ENCODE measurements around the gene ETS1.

The ETS1 gene

DNA sequence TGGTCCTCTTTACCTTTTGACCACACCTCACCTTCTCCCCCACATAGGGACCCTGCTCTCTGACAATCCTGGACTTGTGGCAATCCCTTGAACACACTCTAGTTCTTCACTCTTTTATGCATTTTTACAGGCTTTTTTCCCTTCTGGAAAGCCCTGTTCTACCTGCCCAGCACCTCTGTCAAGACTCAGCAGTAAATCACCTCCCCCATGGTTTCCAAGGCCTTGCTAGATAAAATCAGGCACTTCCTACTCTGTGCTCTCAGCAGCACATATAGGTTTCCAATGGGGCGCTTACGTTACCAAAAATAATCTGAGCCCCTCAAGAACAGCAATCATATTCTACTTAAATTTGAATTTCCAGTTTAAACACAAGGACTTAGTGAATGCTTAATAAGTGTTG, 53.9 kb downstream of the ETS1 start:
- DNase-seq, result no peak

DNA sequence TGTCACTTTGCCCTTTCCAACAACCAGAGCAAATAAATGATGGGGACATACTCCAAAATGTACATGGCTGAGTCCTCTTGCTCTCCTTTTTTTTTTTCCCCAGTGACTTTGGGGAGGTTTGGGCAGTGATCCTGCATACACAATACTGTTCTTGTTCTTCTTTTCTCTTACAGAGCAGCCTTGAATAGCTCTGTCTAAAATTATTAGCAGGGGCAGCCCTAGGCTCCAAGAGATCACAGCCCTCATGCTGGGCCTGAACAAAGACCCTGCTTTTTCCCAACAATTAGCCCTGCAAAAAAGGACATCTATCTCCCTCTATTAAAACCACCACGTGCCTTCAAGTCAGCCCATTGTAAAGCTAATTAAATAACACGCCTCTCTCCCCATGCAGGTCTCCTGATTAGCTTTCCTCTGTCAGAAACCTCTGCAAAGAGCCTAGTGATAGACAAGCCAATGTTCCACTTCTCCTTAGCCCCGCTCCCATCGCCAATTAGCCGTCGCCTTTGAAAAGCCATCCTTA, 54.7 kb downstream of the ETS1 start:
- DNase-seq, result peak; percentile 50 to 74

DNA sequence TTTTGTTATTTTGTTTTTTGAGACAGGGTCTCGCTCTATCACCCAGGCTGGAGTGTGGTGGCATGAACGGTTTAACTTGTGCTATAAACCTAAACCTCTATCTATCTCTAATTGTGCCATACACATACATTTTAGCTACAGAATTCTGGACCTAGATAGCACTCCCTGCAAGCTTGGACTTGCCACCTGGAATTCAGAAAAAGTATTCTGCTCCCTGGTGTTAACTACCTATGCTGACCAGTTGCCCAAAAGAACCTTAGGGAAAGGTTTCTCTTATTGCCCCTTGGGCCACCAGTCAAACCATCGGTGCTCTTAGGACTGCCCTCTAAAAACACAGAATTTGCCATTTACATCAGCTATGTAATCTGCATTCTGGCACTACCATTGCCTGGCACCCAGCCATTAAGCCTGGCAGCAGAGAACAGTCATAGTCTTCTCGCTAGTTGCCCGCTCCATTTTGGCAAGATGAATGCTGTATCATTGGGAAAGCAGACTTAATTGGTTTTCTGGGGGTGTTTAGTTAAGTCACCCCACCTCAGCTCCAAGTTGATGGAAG, 55.3 kb downstream of the ETS1 start:
- peak; percentile 34 to 70 for DNase-seq

DNA sequence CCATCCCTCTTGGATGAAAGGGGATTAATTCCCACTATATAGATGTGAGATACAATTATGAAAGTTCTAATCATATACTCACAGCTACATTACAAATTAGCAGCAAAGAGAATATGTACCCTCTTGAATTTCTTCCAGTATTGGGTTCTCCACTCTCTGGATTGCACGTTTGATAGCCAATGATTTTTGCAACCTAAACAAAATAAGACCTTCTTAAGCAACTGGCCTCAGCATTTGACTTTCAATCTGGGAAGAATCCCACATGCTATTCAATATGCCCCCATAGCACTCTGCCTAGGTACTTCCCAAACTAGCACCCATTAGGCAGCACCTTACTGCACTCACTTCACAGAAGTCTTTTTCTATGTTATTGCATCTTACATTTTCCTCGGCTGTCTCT, 55.8 kb downstream of the ETS1 start:
- DNase-seq, result no peak

DNA sequence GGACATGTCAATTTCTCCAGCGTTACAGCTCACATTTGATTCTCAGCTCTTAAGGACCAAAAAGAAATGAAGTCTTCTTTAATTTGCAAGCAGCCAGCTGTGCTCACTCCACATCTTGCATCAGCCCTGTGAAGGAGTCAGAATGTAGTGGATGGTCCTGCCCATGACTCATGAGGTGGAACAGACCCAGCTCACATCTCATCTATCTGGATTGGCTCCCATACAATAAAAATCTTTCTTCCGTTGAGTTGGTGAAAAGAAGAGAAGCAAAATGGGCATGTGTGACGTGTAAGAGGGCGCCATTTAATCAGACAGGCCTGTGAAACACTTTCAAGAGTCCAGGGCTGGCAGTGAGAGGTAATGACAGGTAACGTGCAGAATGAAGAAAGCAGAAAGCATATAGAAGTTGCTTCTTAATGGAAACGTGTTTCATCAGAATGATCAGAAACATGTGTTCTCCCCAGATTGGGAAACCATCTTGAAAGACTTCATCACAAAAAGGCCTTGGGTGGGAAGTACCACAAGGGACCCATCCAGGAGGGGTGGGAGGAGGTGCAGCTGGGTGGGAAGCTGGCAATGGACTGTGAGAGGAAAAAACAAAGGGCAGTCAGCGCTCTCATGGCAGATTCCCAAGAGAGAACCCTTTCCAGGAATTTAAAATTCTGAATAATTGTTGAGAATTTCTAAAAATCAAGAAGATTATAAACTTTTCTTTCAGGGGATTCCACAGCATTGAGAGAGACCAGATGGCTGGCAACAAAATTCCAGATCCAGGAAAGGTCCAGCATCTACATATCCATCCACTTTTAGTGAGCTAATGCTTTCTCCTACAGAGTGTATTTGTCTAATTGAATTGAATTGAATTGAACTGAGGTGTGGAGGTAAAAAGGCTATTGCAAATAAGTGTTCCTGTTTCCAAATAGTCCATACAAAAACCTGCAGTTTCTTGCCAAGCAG, 57.0 kb downstream of the ETS1 start:
- no peak for DNase-seq

DNA sequence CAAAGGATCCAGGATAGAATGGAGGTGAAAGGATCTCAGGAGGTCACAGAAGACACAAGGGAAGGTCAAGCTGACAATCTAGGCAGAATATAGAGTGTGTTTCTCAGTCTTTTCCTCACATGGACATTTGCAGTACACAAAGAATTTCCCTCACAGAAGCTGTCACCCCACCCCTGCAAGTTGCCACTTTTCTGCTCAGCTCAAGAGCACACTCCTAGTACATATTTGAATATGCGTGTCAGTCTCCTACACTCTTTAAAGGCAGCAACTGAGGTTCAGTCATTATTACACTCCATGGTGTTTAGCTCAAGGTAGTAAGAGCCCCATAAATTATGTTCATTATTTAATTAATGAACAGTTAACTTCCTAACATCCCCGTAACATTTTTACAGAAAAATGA, 59.1 kb downstream of the ETS1 start:
- DNase-seq, result no peak

DNA sequence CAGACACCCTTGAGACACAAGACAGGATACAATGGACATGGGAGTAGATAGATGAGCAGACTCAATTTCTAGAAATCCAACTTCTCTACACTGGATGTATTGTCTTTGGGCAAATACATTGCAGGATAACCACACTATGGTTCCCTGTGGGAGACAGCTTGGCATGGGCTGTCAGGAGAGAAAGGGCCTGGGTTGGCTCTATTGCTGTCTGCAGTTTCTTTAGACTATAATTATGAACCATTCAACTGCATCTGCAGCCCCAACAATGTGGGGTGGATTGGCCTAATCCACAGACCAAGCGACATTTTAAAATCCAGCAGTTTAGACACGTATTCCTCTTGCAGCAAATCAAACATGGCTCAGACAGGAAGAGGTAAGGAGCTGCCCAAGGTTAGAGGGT, 60.3 kb downstream of the ETS1 start:
- DNase-seq, result peak in 1 of 2 experiments; percentile 24

DNA sequence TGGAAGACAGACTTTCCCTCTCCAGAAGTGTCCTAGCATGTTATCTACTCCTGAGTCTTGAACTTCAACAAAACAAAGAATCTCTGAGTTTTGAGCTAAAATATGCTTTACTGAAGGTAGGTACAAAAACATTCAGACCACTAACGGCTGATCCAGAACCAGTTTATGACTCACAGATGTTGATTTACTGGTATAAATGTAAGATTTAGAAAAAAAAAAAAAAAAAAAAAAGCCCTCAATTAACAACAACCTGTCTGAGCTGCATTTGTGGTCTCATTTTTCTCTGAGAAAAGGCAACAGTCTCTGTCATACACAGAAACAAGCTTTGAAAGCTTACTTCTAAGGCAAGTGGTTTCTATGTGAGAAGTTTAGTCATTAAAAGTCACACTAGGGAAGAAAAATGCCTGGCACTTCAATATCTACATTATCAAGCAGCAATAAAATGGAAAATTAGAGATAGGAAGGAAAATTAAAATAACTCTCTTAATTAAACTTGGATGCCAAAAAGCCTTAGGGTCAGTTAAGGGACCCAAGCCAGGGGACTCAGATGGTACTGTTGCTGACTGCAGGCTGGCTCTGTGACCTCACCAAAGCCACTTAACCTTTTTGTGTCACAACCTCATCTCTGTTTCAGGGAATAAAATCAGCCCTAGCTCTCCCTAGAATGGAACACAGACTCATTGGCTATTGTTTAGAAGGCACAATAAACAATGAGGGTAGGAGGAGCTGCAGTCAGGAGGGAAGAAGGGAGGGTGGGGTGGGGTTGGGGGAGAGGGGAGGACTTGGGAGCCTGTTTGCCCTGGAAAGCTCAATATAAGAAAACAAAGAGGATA, 61.7 kb downstream of the ETS1 start:
- no peak for DNase-seq

DNA sequence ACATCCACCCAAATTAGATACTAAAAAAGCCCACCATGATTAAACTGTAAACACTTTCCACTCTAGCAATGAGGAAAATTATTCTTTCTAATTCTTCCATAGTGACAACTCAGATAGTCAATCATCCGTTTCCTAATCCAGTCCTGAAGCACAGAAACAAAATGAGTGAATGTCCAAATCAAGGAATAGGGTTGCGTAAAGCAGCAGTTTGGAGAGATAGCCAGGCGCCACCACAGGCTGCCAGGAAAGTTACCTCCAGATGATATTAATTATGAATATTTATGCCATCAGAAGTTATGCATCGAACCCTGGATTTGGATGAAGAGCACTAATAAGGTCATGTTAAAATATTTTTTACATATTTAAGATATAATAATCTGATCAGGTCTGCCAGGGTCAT, 63.2 kb downstream of the ETS1 start:
- no peak for DNase-seq

DNA sequence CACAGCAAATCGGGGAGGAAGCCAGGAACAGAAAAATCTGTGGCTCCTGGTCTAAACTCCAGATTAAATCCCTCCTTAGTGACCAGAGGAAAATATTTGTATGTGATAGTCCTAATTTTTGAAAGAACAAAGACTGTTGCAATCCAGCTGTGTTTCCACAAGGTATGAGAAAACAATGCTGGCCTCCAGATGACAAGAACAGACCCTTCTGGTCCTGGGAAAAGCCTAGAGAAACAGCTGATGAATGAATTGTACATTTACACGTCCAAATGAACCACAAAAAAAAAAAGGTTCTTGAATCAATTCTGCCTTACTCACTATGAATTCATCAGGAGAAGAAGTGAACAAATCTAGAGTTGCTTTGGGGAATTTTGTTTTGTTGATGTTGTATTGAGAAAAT, 63.7 kb downstream of the ETS1 start:
- no peak for DNase-seq

DNA sequence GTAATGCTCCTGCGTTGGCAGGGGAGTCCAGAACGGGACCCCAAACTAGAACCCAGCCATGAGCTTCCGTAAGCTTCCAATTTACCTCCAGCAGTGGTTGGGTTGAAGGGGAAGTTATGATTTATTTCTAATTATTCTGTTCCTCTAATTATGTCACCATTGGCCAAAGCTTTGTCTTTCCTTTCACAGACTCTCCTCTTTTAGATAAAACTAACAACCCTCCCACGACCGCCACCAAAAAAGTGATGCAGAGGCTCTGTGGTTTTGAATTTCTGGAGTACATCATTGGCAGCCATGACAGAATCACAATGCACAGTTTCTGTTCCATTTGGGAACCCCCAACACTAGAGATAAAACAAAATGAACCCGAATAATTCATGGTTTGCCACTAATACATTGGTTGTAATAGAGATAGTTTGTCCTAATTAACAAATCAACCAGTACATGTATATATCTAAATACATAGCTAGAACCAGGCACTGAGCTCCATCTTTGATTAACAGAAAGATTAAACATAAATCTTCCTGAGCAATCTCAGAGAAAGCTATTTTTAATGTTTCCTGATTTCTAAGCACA, 64.3 kb downstream of the ETS1 start:
- DNase-seq, result no peak

DNA sequence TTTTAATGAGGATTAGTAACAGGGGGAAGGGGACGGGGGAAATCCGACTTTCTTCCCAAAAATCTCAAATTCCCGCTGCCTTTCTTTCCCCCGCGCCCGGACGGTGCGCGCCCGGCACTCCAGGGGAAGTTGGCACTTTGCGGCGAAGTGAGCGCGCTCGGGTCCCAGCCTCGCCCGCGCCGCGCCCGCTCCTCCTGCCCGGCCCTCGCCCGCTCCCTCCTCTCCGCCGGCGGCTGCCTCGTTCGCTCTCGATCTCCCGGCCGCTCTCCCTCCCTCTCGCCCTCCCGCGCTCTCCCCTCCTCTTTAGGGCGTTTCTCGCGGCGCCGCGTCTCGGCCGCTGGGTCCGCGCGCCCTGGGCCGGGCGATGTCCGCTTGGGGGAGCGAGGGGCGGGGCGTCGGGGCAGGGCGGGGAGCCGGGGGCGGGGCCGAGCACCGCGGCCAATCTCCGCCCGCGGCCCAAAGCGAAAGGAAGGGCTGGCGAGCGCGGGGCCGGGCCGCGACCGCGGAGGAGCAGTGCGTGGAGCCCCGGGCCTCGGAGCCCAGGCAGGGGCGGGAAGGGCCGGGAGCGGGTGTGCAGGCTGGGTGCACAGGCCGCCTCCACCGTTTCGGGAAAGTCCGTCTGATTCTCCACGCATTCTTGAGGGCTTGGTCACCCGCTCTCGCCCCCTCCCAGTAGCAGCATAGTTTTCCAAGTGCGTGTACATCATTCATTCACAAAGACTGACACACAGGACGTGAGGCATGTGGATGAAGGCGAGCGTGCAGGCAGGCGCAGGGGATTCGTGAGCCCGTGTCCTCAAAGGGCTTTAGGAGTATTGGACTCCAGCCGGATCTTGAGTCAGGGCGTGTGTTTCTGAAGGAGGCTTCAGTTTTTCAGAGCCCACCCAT, 65.1 kb downstream of the ETS1 start:
- peak; percentile 95 to 97 for DNase-seq

DNA sequence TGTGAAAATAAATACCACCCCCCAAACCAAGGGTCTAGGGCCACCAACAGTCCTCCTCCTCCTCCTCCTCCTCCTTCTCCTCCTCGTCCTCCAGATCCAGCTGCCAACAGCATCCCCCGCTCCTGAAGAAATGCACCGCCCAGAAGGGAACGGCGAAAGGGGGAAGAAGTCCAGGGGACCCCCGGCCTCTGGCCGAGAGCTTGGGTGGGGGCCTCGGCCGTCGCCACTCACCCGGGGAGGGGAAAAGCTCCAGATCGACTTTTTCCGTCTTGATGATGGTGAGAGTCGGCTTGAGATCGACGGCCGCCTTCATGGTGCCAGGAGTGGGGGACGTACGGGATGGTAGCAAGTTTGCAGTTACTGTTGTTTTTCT, 65.7 kb downstream of the ETS1 start:
- DNase-seq, result no peak

DNA sequence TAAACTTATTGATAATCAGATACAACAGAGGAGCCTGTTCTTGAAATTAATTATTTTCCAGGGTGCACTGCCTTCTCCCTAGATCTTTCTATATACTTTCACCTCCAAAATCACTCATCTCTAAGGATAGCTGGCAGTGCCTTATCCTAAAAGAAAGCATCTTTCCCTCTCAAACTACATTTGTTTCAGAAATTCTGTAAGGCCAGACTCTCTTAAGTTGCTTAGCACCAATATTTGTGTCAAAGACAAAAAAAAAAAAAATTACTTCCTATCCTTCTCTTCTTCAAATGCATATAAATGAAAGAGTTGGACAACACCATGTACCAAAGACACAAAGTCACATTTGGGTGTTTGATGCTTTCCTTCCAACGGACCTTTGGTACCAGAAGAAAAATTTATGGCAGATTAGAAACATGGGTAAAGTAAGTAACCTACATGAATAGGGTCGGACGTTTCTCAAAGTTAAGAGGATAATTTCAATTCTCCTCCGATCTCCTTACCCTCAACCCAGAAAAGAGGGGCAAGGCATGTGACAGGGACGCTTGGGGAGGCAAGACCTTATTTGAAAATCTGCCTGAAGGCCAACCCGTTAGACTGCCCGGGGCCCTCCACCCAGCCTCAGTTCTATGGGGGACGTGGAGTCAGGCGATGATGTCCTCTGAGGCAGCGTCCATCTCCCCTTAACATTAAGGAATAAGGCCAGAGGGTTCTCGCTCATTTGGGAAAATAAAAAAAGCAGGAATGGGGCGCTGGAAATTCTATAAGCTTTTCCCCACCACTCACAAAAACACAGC, 66.3 kb downstream of the ETS1 start:
- no peak for DNase-seq

DNA sequence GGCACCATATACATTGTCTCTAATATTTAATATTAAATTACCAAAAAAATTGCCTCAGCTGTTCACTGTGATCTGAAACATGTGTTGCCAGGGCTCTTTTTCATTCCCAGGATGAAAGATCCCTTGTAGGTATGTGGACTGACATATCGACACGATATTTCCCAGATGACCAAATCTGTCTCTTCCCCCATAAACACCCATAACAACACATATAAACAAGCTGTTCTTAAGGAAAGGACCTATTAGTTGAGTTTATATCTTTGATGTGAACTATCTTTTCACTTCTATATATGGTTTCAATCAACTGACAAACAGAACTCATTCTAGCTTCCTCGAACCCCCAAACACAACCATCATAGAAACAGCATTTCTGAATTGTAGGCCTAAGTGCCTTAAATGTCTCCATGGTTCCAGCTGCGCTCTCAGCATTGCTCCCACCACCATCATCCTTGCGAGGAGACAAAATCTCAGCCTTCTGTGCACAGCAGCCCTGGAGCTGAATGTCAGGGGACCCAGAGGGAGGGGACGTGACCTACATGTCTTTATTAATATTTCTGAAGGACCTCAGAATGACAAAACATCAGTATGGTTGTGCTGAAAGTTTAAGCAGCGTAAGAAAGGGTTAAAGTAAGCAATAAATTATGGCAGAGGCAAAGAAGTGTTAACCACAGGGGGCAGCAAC, 67.0 kb downstream of the ETS1 start:
- no peak for DNase-seq

DNA sequence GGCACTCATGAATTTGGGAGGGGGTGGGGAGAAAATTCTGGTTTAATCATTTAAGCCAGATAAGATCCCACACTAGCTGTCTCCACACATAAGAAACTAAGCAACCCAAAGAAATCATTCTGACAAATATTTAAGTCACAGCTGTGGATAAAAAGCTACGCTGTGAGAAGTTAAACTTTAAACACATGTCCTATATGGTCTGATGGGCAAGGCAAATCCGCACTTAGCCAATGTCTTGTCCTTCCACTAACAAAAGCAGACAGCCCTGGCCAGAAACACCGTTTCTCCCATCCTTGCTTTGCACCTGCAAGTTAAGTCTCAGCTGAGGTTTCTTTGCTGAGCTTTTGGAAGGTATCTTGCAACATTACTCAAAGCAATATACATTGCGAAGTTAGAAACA, 68.0 kb downstream of the ETS1 start:
- peak in 1 of 2 experiments; percentile 9 for DNase-seq

DNA sequence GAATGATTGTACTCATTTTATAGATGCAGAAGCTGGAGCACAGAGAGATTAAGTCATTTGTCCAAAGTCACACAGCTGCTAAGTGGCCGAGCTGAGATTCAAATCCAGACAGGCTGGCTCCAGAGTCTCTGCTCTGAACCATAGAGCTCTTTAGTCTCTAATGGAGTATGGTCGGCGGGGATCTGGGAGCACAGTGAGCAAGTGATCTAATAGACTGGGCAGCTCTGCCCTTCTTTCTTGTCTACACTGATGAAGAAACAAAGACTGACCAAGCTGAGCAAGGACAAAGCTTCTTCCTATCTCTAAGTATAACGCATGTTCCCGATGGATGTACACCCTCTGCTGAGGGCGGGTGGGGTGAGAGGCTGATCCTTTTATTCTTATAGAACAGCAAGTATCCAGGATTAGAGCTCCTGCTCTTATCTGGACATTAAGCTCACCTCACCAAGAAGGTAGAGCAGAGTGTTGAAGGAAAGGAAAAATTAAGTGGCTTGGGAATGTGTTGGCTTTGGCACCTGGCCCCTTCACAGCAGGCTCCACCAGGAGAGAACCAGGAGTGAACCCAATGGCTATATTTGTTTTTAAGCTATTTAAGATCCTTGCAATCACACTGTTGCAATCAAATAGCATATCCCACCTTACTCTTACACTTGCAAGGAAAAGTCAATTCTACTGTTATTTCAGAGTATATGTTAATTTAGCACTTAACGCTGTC, 68.7 kb downstream of the ETS1 start:
- peak; percentile 28 to 67 for DNase-seq

DNA sequence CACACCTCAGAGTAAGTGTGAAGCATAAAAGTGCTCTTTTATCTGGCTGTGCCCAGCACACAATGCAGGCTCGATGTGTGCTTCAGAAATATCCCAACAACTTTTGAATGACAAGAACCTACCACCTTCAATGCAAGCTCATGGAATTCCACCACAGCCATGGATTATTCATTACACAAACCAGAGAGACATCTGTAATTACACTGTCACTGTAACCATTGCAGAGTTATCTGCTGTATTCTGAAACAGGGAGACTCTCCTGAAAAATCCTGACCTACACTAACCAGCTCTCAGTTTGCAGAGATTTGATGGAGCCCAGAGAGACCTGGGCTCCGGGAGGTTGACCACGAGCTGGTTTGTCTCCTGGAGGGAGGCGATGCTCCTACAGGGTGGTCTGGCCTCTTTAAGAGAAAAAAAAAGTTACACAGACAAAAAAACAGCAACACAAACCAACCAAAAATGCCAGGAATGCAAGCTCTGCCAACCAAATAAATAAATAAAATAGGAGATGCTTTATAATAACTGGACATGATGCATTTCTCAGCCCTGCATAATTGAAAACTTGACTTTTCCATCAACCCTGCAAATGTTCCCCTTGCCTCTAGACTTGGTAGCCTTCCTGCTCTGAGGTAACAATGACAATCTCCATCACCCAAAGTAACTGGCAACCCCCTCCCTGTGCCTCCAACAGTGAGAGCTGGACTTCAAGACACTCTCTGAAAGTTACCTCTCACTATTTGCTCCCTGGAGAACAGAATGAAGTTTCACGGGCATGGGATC, 69.7 kb downstream of the ETS1 start:
- no peak for DNase-seq

DNA sequence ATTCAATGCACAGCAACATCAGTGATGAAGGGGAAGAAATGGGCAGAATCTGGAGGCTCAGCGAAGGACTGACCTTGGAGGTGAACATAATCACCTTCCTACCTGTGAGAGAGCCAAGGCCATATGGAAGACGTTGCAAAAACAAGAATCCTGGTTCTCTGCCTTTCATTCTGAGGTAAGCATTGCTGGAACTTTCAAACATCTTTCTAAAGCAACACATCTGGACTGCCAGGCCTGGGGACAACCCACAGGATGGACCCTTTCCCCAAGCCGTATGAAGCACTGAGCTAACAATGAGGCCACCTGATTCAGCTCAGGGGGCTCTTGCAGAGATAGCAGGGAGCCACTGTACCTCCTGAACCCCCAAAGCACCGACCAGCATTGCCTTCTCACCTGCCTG, 70.5 kb downstream of the ETS1 start:
- no peak for DNase-seq

Data from NCI-H2081 (cell line).